Endothelial cell of umbilical vein (primary cell): ENCODE results near the gene MAP6. TPM values are rescaled to one million over a fixed set of nuclear protein-coding genes. Genes with fewer than 3 reads are reported as not detected.

Experiments used
- BruUV-seq: library from RNA; stranded (reverse); fragments of 400-500 nt; replicated peaks from 2 replicates; lab custom pipeline; 2021; lab: Mats Ljungman, UMichigan
- CTCF ChIA-PET: fragments of 300-600, 350-600 bp; sonication (Branson Sonifier 250); formaldehyde crosslinking; loops from one replicate; lab custom pipeline; 2021; ENCODE audit warnings: antibody characterized with exemption, inconsistent platforms; lab: Charles Lee
- POLR2A ChIA-PET: fragments of 300-600, 350-600 bp; sonication (Branson Sonifier 250); formaldehyde crosslinking; loops from one replicate; lab custom pipeline; 2021; ENCODE audit warnings: antibody characterized with exemption, inconsistent platforms; lab: Charles Lee
- DNase-seq: peaks from one replicate; pipeline ENCODE4 v3.0.0-alpha.2; 2011; ENCODE audit warnings: low read depth, low spot score
- FAIRE-seq: peaks from 2 replicates; lab custom pipeline; 2011; peaks lifted over from hg19 to GRCh38; lab: Jason Lieb, UNC
- H2AFZ ChIP-seq: 2 replicates; pipeline ENCODE4 v1.6.0; 2012; ENCODE audit warnings: low read depth, low read length, control low read depth, inconsistent platforms
- H3K27ac ChIP-seq: 2 replicates; pipeline ENCODE4 v1.5.1; 2011; ENCODE audit warnings: low read depth, mild to moderate bottlenecking, control low read depth, low read length, moderate library complexity; ENCODE audit not compliant: insufficient read depth
- H3K27me3 ChIP-seq, 2 experiments: 2 replicates each; pipeline versions ENCODE4 v1.6.0 to v1.6.1; 2011; ENCODE audit warnings: low read length in 2 of 2, mixed read lengths in 1 of 2; ENCODE audit not compliant: control insufficient read depth in 2 of 2, insufficient read depth in 2 of 2
- H3K36me3 ChIP-seq, 2 experiments: 2 replicates in 1 of 2; 3 replicates in 1 of 2; pipeline ENCODE4 v1.5.1; 2011; ENCODE audit warnings: low read length in 2 of 2, mild to moderate bottlenecking in 1 of 2, moderate library complexity in 1 of 2; ENCODE audit not compliant: control insufficient read depth in 2 of 2, insufficient read depth in 2 of 2; ENCODE audit errors: extremely low read depth in 1 of 2
- H3K4me1 ChIP-seq: 3 replicates; pipeline ENCODE4 v1.5.1; 2011; ENCODE audit warnings: mild to moderate bottlenecking, low read length; ENCODE audit not compliant: control insufficient read depth, insufficient read depth; ENCODE audit errors: extremely low read depth
- H3K4me2 ChIP-seq: 2 replicates; pipeline ENCODE4 v1.6.1; 2011; ENCODE audit warnings: low read length, control low read depth, mixed read lengths; ENCODE audit not compliant: insufficient read depth
- H3K4me3 ChIP-seq, 3 experiments: fragments of 200-600 bp in 1 of 3; sonication (generic), shearing (Covaris generic) in 1 of 3; replicated peaks in 1 of 3; 2 replicates each; pipeline ENCODE4 v1.5.1; 2011 to 2016; ENCODE audit warnings: control low read depth in 3 of 3, low read length in 3 of 3, mild to moderate bottlenecking in 2 of 3, inconsistent platforms in 1 of 3, low read depth in 1 of 3, moderate library complexity in 1 of 3; ENCODE audit not compliant: insufficient read depth in 1 of 3
- H3K79me2 ChIP-seq: 2 replicates; pipeline ENCODE4 v1.6.0; 2012; ENCODE audit warnings: low read length, inconsistent platforms; ENCODE audit not compliant: control insufficient read depth, insufficient read depth
- H3K9ac ChIP-seq: replicated peaks from 2 replicates; pipeline ENCODE3; 2011; ENCODE audit warnings: low read length, control low read depth; ENCODE audit not compliant: insufficient read depth; ENCODE audit errors: extremely low read depth
- H3K9me1 ChIP-seq: replicated peaks from 3 replicates; pipeline ENCODE4 v1.6.0; 2011; ENCODE audit warnings: mild to moderate bottlenecking, low read length; ENCODE audit not compliant: control insufficient read depth, insufficient read depth; ENCODE audit errors: extremely low read depth
- H3K9me3 ChIP-seq: replicated peaks from 2 replicates; pipeline ENCODE4 v1.5.1; 2012; ENCODE audit warnings: low read length, inconsistent platforms; ENCODE audit not compliant: control insufficient read depth, insufficient read depth
- H4K20me1 ChIP-seq: replicated peaks from 2 replicates; pipeline ENCODE3; 2011; ENCODE audit warnings: mild to moderate bottlenecking, low read length; ENCODE audit not compliant: control insufficient read depth, insufficient read depth; ENCODE audit errors: extremely low read depth
- CTCF ChIP-seq, 2 donors: IDR thresholded peaks; 1 replicate in 1 of 2; 2 replicates in 1 of 2; pipeline ENCODE4 v1.5.1; 2011; ENCODE audit warnings: low read length in 2 of 2, mild to moderate bottlenecking in 2 of 2, moderate library complexity in 2 of 2, control low read depth in 1 of 2, inconsistent platforms in 1 of 2, low read depth in 1 of 2; ENCODE audit not compliant: insufficient read depth in 1 of 2; ENCODE audit errors: extremely low read depth in 1 of 2
- EZH2 ChIP-seq: IDR thresholded peaks from 2 replicates; pipeline ENCODE4 v1.6.1; 2012; ENCODE audit warnings: borderline replicate concordance, low read depth, mild to moderate bottlenecking, moderate library complexity, low read length, inconsistent platforms; ENCODE audit not compliant: severe bottlenecking
- FOS ChIP-seq: IDR thresholded peaks from 2 replicates; pipeline ENCODE4 v1.6.1; 2011; ENCODE audit warnings: mild to moderate bottlenecking, low read length, moderate library complexity, borderline replicate concordance; ENCODE audit not compliant: insufficient read depth
- GATA2 ChIP-seq: IDR thresholded peaks from 2 replicates; pipeline ENCODE4 v1.7.0; 2011; ENCODE audit warnings: low read depth, mild to moderate bottlenecking, moderate library complexity, mixed read lengths, low read length; ENCODE audit not compliant: insufficient read length, insufficient read depth
- JUN ChIP-seq: IDR thresholded peaks from 2 replicates; pipeline ENCODE4 v1.6.1; 2011; ENCODE audit warnings: borderline replicate concordance, low read depth; ENCODE audit not compliant: insufficient read length, insufficient read depth
- MYC ChIP-seq: IDR thresholded peaks from one replicate; pipeline ENCODE4 v1.6.1; 2011; ENCODE audit warnings: mild to moderate bottlenecking, low read depth, low read length
- POLR2A ChIP-seq: IDR thresholded peaks from 2 replicates; pipeline ENCODE4 v1.6.1; 2012; ENCODE audit warnings: low read depth, mild to moderate bottlenecking, control low read depth, low read length
- POLR2AphosphoS5 ChIP-seq: IDR thresholded peaks from 2 replicates; pipeline ENCODE4 v1.6.1; 2012; ENCODE audit warnings: low read depth, mild to moderate bottlenecking, control low read depth, low read length, moderate library complexity; ENCODE audit not compliant: insufficient read depth
- dilution Hi-C: fragments of 300-500 bp; cut with MboI; formaldehyde crosslinking; loops from one replicate; pipeline ENCODE4 v1.15.0; 2019; ENCODE audit warnings: low sequenced_read_pairs; ENCODE audit not compliant: extremely low pct_ligation_motif_present
- intact Hi-C: fragments of 100-400 bp; cut with micrococcal nuclease; formaldehyde crosslinking; loops from one replicate; pipeline ENCODE4 v1.10.0; 2022
- polyA plus RNA-seq, 4 experiments: library from polyadenylated mRNA; depleted of rRNA in 3 of 4; stranded (reverse) in 3 of 4; unstranded in 1 of 4; fragments of >200 nt; gene quantifications; 2 replicates each; pipeline versions ENCODE4 v1.2.1 to v1.2.3, GENCODE V29; 2011 to 2012; ENCODE audit warnings: missing spikeins in 1 of 4
- total RNA-seq: library from RNA; stranded (reverse); gene quantifications from 2 replicates; pipeline ENCODE4 v1.2.3, GENCODE V29; 2021
- TF ChIP-seq, protein P1 (sequence below): IDR thresholded peaks from 2 replicates; pipeline ENCODE4 v1.6.1; 2011; ENCODE audit not compliant: insufficient read depth, insufficient read length

Gene MAP6
- total and polyA plus RNA-seq, 2 donors (not counting 3 experiments of a cell fraction or from before 2014, with no cell fraction given) = 0.12 TPM; not detected in 1

DNA sequence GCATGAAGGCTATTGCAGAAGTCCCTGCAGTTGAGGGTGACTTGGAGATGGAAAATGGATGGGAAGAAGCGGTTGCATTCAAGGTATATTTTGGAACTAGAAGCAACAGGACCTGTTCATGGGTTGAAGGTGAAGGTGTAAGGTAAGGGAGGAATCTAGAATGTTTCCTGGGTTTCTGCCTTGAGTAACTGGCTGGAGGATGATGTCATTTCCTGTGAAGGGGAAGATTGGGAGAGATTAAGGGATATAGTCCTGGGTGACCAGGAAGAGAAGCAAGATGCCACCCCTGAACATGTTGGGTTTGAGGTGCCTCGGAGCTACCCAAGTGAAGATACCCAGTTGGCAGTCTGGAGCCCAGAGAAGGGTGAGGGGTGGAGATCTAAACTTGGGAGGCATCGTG, 36.7 kb upstream of the MAP6 start:
- intact Hi-C loops = no loop called here
- TF ChIP-seq POLR2AphosphoS5 (no peak), POLR2A (no peak), MYC (no peak), CTCF (IDR thresholded peaks at IDR 0.05; ENCODE audit: extremely low read depth in 1 of 2, insufficient read depth in 1 of 2, low read depth in 1 of 2, low read length in 2 of 2) (no peak), FOS (no peak), EZH2 (no peak), JUN (no peak), GATA2 (no peak)
- TF ChIP-seq, protein P1, sequence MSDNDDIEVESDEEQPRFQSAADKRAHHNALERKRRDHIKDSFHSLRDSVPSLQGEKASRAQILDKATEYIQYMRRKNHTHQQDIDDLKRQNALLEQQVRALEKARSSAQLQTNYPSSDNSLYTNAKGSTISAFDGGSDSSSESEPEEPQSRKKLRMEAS = no peak
- Histone ChIP-seq H3K27me3 (no peaks in the 10 kb centered on the region), H3K27ac (no peak overlapping the region), H3K4me3 (no peak overlapping the region), H3K9me3 (no peaks in the 10 kb centered on the region), H3K9me1 (no peaks in the 10 kb centered on the region), H2AFZ (no peak overlapping the region), H3K36me3 (no peaks in the 10 kb centered on the region), H3K9ac (no peak overlapping the region), H3K79me2 (no peaks in the 10 kb centered on the region), H3K4me2 (no peak overlapping the region), H3K4me1 (no peaks in the 10 kb centered on the region), H4K20me1 (no peaks in the 10 kb centered on the region)
- FAIRE-seq = no peak
- no TSS peak for BruUV-seq
- POLR2A ChIA-PET = no interaction called here
- CTCF ChIA-PET = interaction anchor here (0.6 to 2.0 kb wide), 66 partner anchors 8 to 807 kb away, joined by 3 to 33 read pairs (median 4); partner anchors contain the start of genes MAP6 and SERPINH1
- dilution Hi-C loops = no loop called here
- DNase-seq = no peak
